ENCODE data around the gene RDH14. TPM values are rescaled to one million over a fixed set of nuclear protein-coding genes. Genes with fewer than 3 reads are reported as not detected.

RDH14 gene
- total RNA-seq, 1 experiment from 2014 or later: 19.0 TPM

- POLR2A ChIA-PET (ENCODE audit: low non-redundant PET): no interaction called here
- no peak for TF ChIP-seq CTCF (conservative IDR thresholded peaks at IDR 0.05; ENCODE audit: low read depth, low read length)
- no peak for TF ChIP-seq EZH2 (IDR thresholded peaks at IDR 0.05; ENCODE audit: borderline replicate concordance, low read depth, low read length, poor library complexity, severe bottlenecking)
- H3K36me3 ChIP-seq (ENCODE audit: insufficient read depth, low read length, poor library complexity, severe bottlenecking): no peaks in the 10 kb centered on the region
- CTCF ChIA-PET: no interaction called here
- DNase-seq (ENCODE audit: low spot score): no peak
- no peak overlapping the region for H3K27ac ChIP-seq (ENCODE audit: low read depth, low read length, poor library complexity, severe bottlenecking)
- H3K4me3 ChIP-seq (ENCODE audit: low read depth, low read length, poor library complexity, severe bottlenecking): no peak overlapping the region
- no peaks in the 10 kb centered on the region for H3K27me3 ChIP-seq (replicated peaks; ENCODE audit: insufficient read depth, low read depth, low read length, poor library complexity)
- no TSS peak for BruUV-seq (replicated peaks)
- H3K4me1 ChIP-seq (ENCODE audit: insufficient read depth, low read length, poor library complexity, severe bottlenecking): peaks cover 47% of the 10 kb centered on the region
- intact Hi-C loops (cut with micrococcal nuclease; ENCODE audit: unreplicated experiment): no loop called here
- no peaks in the 10 kb centered on the region for H3K9me3 ChIP-seq (ENCODE audit: low read depth, low read length, poor library complexity, severe bottlenecking)
These were observed 15.1 kb downstream of the RDH14 start for GRCh38 chr2:18545384-18545783.

GRCh38 chr2:18544171-18544570 lies 16.3 kb downstream of the RDH14 start:
- no TSS peak for BruUV-seq (replicated peaks)
- H3K4me3 ChIP-seq (ENCODE audit: low read depth, low read length, poor library complexity, severe bottlenecking): no peak overlapping the region
- peaks cover 47% of the 10 kb centered on the region for H3K4me1 ChIP-seq (ENCODE audit: insufficient read depth, low read length, poor library complexity, severe bottlenecking)
- intact Hi-C loops (cut with micrococcal nuclease; ENCODE audit: unreplicated experiment): no loop called here
- no peaks in the 10 kb centered on the region for H3K9me3 ChIP-seq (ENCODE audit: low read depth, low read length, poor library complexity, severe bottlenecking)
- no peak overlapping the region for H3K27ac ChIP-seq (ENCODE audit: low read depth, low read length, poor library complexity, severe bottlenecking)
- TF ChIP-seq EZH2 (IDR thresholded peaks at IDR 0.05; ENCODE audit: borderline replicate concordance, low read depth, low read length, poor library complexity, severe bottlenecking) (no peak), CTCF (conservative IDR thresholded peaks at IDR 0.05; ENCODE audit: low read depth, low read length) (no peak)
- ChIA-PET POLR2A (ENCODE audit: low non-redundant PET) (no interaction called here), CTCF (no interaction called here)
- no peaks in the 10 kb centered on the region for H3K36me3 ChIP-seq (ENCODE audit: insufficient read depth, low read length, poor library complexity, severe bottlenecking)
- no peaks in the 10 kb centered on the region for H3K27me3 ChIP-seq (replicated peaks; ENCODE audit: insufficient read depth, low read depth, low read length, poor library complexity)
- no peak for DNase-seq (ENCODE audit: low spot score)

GRCh38 chr2:18540872-18541271 lies 19.6 kb downstream of the RDH14 start:
- Histone ChIP-seq H3K27me3 (replicated peaks; ENCODE audit: insufficient read depth, low read depth, low read length, poor library complexity) (no peaks in the 10 kb centered on the region), H3K36me3 (ENCODE audit: insufficient read depth, low read length, poor library complexity, severe bottlenecking) (no peaks in the 10 kb centered on the region), H3K4me3 (ENCODE audit: low read depth, low read length, poor library complexity, severe bottlenecking) (no peak overlapping the region), H3K4me1 (ENCODE audit: insufficient read depth, low read length, poor library complexity, severe bottlenecking) (peaks cover 48% of the 10 kb centered on the region), H3K9me3 (ENCODE audit: low read depth, low read length, poor library complexity, severe bottlenecking) (no peaks in the 10 kb centered on the region), H3K27ac (ENCODE audit: low read depth, low read length, poor library complexity, severe bottlenecking) (no peak overlapping the region)
- ChIA-PET CTCF (no interaction called here), POLR2A (ENCODE audit: low non-redundant PET) (no interaction called here)
- BruUV-seq (replicated peaks): no TSS peak
- no peak for TF ChIP-seq EZH2 (IDR thresholded peaks at IDR 0.05; ENCODE audit: borderline replicate concordance, low read depth, low read length, poor library complexity, severe bottlenecking)
- TF ChIP-seq CTCF (conservative IDR thresholded peaks at IDR 0.05; ENCODE audit: low read depth, low read length): no peak
- intact Hi-C loops (cut with micrococcal nuclease; ENCODE audit: unreplicated experiment): no loop called here
- DNase-seq (ENCODE audit: low spot score): no peak
